Measurements from ENCODE around the gene DYRK2.

Gene DYRK2

DNA sequence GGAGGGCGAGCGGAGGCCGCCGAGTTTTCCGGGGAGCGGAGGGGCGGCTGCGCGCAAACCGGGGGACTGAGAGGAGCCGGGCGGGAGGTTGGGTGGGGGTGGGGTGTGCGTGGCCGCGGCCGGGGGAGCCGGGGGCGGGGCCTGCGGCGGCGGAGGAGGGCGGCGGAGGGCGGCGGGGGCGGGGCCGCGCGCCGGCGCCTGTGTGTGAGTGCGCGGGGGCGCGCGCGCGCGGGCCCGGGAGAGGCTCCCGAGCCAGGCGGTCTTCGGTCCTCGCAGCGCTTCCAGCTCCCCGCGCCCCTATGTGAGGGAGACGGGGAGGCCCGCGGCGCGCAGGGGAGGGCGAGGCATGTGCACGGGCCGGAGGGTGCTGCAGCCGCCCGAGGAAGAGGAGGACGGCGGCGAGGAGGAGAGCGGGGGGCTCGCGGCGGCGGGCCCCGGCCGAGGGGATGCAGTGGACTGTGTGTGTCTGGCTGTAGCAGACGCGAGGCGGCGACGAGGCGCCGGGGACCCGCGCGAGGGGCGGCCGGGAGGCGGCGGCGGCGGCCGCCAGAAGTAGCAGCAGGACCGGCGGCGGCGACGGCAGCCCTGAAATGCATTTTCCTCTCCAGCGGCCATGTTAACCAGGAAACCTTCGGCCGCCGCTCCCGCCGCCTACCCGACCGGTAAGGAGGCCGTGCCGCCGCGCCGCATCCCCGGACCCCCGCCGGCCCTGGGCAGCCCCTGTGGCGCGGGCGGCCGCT is at the start of gene DYRK2:
Gene DYRK2, plus strand, starts transcription at position 225 of the 740 bp plus-strand sequence. Its CDS starts 389 bp downstream, at position 614.
- DNase-seq (ENCODE audit: low spot score): peak; percentile 86

DNA sequence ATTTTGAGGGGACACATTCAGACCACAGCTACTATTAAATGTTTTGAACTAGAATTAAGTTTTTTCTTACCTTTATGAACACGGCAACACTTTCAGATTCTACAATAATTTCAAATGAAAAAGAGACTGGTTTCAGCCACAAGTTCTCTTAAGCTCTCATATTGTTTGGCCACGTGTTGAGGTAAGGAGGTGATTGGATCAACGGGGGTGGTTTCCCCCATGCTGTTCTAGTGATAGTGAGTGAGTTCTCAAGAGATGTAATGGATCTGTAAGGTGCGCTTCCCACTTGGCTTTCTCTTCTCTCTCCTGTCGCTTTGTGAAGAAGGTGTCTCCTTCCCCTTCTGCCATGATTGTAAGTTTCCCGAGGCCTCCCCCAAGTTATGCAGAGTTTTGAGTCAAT is 48.9 kb upstream of the DYRK2 start:
- DNase-seq (ENCODE audit: low spot score): no peak

DNA sequence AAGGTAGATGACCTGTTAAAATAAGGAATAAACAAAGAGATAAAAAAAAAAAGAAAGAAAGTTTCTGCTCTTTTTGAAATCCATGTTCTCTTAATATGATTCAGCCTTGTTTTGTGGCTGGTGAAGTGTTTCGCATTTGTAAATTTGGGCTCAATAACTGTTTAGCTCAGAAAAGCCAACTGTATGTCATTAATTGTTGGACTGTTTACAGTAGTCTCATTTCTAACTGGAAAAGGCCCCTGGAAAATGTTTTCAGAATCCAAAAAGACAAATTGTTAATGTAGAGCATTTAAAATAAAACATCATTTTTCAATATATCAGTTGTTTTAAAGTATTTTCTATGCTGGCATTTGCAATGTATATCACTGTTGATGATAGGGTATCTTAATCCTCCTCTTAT is 47.4 kb upstream of the DYRK2 start:
- no peak for DNase-seq (ENCODE audit: low spot score)

DNA sequence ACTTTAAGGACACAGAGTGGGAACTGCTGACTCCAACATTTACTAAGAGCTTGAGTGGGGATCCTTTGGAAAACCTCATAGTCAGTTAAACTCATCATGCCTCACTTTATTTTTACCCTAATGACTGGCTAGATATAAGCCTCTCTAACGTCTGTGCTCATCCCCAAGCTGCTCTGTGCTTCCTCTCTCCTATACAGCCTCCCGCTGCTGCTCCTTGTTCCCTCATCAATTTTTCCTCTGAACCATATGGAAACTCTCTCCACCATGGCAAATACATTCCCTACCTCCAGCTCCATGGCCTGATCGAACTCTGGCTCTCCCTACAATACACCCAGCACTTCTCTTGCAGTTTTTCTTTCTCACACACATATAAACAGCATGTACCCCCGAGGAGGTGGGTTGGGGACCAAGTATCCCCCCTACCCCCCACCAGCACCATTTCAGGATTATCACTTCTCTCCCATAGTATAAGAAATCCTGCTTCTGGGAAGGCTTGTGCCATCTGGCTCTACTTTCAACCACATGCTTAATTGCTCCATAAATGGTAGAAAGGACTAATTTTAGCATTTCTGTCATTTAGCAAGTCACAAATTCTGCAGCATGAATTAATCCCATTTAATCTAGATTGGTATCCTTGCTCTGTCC is 39.2 kb upstream of the DYRK2 start:
- DNase-seq (ENCODE audit: low spot score): no peak

DNA sequence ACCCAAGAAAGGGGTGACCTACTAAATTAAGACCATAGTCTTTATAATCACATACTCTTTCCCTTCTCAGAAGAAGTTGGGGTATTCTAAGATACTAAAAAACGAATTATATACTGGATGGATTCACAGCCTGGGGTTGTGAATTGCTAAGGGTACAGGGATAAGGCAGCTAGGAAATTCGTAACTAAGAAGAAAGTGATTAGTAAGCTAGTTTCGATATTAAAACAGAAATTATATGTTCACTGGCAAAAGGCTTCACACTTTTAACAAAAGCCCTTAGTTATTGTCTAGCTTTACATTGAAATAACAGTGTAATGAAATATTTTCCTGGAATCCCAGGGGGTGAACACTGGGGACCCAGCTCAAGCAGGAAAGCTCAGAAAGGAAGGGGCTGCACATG is 35.5 kb upstream of the DYRK2 start:
- no peak for DNase-seq (ENCODE audit: low spot score)

DNA sequence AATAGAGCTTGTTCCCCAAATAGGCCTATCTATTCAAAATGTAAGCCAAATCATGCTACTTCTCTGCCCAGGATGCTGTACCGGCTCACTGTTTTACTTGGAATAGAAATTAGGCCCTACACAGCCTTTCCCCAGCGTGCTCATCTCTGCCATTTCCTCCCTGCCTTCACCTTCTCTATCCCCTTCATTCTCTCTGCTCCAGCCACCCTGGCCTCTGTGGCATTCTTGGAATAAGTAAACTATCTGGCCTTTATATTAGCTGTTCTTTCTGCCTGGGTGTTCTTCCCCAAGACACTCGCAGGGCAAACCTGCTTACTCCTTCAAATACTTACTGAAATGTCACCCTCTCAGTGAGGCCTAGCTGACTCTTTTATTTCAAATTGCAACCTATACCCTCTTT is 30.9 kb upstream of the DYRK2 start:
- peak; percentile 40 for DNase-seq (ENCODE audit: low spot score)

DNA sequence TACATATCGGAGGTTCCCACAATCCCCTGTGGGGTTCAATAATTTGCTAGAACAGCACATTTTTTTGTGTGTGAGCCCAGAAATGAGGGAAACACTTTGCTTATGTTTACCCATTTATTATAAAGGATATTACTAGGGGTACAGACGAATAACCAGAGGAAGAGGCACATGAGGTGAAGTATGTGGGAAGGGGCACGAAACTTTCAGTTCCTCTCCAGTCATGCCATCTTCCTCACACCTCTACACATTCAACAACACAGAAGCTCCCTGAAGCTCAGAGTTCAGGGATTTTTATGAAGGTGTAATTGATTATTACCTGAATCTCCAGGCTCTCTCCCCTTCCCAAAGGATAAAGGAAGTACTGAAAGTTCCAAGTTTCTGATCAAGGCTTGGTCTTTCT is 30.2 kb upstream of the DYRK2 start:
- no peak for DNase-seq (ENCODE audit: low spot score)

DNA sequence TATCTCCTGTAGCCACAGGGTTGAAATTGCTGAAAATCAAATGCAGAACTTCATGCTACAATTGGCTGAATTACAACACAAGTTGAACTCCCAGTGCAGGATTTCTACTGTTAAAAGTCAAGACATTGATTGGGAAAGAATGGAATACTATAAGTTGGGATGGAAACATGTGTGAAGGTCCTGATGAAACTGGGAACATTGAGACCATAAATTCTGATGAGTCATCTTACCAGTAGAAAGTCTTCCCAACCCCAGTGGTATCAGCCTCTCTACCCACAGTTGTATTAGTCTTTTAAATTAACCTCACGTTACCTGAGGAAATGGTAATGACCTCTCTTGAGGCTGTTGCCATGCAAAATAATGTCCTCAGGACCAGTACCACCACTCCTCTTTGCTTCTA is 27.4 kb upstream of the DYRK2 start:
- DNase-seq (ENCODE audit: low spot score): no peak

DNA sequence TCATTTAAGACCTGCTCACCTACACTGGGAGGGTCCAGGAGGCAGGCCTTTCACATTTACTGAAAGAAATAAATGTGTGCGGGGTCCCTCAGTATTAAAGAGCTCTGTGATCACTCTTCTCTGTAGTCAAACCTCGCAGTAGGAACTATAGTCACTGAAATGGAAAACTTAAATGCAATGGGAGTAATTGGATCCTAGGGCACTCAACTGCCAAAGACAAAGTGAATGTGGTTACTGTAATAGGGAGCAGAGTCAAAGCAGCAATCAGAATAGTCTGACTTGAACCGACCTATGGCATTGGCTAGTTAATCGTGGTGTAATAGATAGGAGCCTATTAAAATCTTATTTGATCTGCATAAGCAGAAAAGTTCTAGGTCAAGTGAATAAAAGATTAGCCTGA is 26.6 kb upstream of the DYRK2 start:
- DNase-seq (ENCODE audit: low spot score): no peak

DNA sequence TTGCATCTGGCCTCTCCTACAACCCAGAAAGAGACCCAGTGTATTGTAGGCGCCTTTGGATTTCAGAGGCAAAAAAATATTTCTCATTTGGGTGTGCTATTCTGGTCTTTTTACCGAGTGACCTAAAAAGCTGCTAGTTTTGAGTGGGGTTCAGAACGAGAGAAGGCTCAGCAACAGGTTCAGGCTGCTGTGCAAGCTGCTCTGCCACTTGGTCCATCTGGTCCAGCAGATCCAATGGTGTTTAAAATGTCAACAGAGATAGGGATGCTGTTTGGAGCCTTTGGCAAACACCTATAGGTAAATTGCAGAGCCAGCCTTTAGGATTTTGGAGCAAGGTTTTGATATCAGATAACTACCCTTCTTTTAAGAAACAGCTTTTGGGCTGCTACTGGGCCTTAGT is 25.3 kb upstream of the DYRK2 start:
- DNase-seq (ENCODE audit: low spot score): no peak

DNA sequence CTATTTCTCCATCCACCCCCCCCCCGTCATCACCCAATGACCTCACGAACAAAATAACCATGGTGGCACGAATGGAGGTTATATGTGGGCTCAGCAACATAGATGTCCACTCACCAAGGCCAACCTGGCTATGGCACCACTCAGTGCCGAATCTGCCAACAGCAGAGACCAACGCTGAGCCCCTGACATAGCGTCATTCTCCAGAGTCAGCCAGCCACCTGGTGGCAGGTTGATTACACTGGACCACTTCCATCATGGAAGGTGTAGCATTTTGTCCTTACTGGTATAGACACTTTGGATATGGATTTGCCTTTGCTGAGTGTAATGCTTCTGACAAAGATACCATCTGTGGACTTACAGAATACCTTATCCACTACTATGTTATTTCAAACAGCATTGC is 24.2 kb upstream of the DYRK2 start:
- DNase-seq (ENCODE audit: low spot score): no peak

DNA sequence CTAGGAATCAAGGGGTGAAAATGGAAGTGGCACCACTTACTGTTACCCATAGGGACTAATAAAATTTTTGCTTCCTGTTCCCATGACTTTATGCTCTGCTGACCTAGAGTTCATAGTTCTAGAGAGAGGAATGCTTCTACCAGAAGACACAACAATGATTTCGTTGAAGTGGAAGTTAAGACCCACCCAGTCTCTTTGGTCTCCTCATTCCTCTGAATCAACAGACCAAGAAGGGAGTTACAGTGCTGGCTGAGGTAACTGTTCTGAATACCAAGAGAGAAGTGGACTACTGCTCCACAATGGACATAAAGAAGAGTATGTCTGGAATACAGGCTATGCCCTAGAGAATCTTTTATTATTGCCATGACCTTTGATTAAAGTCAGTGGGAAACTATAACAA is 23.5 kb upstream of the DYRK2 start:
- peak; percentile 97 for DNase-seq (ENCODE audit: low spot score)

DNA sequence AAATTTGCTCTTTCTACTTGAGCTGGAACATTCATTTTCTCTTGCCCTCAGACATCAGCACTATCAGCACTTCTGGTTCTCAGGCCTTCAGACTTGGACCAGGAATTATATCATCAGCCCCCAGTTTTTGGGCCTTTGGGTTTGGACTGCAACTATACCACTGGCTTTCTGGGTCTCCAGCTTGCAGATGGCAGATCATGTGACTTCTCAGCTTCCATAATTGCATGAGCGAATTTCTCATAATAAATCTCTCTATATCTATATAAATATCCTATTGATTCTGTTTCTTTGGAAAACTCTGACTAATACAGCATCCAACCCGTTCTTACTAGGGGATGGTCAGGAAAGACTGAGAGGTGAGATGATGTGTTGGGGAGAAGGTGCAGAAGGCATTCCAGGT is 22.4 kb upstream of the DYRK2 start:
- no peak for DNase-seq (ENCODE audit: low spot score)

DNA sequence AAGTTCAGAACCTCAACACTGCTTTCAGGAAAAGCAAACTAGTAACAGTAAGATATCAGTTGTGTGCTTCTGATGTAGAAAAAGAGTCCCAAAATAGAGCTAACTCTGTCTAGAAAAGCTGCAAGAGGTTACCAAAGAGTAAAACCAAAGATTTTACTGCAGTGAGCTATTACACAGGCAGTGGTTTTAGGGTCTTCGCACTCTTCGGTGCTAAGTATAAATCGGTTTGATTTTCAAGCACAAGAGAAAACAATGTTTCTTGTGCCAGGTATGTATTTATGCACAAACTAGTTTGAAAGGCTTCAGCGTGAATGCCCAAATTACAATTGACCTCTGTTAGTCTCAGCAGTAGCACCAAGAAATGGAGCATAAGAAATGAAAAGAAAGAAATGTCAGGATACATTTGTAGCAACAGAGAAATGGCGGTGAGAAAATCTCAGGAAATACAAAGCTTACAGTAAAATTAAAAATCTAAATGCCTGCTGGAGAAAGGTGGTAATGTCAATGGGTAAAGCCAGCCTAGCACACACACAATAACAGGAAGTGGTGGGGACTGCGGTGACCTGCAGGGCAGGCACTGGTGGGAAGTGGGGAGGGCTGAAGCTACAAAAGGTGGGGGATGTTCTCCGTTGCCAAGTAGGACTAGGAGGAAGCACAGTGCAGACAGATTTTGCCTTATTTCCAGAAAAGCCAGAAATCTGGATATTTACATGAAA is 18.0 kb upstream of the DYRK2 start:
- peak; percentile 71 for DNase-seq (ENCODE audit: low spot score)

DNA sequence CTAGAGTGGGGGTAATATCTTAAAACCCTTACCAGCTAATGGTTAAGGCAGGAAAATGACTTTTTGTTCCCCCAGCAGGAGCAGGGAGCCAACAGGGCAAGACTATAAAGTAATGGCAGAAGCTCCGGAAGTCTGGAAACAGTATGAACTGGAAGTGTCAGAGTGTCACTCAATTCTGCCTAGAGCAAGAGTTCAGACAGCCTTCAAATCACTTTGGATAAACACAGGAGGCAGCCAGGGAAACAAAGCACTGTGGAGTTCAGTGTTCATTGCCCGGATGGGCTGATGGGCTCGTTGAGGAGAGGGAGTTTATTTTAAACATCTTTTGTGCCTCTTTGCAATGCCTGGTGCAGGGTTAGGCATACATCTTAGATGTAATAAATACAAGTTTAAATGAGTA is 16.5 kb upstream of the DYRK2 start:
- no peak for DNase-seq (ENCODE audit: low spot score)

DNA sequence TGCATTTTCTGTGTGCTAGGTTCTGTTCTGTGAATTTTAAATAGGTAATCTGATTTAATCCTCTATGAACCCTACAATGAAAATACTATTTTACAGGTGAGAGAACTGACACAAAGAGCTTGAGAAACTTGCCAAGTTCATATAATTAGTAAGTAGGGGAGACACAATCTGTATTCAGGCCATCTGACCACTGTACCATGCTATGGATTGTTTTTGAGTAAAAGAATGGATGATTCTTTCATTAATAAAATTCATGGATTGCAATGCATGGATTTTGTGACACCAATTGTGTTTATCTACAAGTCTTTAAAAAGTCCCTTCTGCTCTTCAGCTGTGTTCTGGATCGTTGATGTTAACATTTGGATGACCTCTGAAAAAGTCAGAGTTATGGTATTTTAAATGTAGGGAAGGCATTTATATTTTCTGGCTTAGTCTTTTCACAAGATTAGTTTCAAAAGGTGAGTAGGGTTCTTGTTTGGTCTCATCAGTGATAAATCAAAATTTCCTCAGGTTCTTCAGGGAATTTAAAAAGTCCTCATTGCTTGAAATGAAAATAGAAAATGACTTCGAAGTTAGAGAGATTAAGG is 15.4 kb upstream of the DYRK2 start:
- no peak for DNase-seq (ENCODE audit: low spot score)

DNA sequence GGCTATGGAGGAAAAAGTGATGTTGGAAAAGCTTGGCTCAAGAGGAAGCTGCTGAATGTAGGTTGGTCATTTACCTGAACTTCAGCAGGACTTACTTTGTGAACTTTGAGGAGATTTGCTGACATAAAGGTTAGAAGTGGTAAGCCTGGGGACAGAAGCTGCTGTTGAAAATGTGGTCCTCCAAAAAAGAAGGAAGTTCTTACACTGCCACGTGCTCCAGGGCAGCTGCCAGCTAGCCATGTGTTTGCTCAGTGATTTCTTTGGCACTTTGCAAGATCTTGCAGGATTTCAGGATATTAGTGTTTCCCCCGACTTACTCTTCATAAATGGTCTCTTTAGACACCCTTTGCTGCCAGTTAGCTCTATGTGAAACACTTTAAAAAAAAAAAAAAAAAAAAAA is 14.8 kb upstream of the DYRK2 start:
- DNase-seq (ENCODE audit: low spot score): no peak

DNA sequence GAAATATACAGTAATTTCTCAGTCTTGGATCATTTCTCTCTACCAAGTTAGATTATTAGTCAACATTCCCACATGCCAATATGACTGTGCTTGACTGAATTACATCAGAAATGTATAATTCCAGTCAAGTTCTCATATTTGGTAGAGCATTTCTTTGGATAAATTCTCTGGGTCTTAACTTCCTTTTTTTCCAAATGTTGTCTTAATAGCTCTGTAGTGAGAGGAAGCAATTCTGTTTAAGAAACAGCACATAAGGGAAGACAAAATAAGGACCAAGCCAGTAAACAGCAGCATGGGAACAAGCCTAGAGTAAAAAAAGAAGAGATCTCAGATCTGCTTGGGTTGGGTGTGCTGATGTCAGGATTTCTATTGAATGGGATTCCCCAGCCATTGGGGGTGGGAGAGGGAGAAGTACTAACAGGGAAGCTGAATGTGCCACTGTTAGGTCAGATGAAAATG is 14.2 kb upstream of the DYRK2 start:
- DNase-seq (ENCODE audit: low spot score): no peak

DNA sequence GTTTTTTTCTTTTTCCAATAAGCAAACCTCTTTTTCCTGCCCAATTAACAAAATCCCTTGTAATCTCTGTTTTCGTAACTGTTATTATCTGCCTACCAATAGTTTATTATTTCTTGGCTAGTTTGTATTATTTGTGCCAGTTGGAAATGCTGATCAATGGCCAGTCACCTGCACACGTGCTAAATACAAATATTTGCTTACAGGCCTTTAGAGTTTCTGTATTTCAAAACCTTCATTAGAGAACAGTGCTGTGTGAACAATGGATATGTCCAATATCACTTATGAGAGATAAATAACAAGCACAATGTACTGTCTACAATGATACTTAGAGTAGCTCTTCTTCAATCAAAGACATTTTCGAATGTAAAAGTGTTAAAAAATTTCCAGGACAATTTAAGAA is 10.8 kb upstream of the DYRK2 start:
- no peak for DNase-seq (ENCODE audit: low spot score)

DNA sequence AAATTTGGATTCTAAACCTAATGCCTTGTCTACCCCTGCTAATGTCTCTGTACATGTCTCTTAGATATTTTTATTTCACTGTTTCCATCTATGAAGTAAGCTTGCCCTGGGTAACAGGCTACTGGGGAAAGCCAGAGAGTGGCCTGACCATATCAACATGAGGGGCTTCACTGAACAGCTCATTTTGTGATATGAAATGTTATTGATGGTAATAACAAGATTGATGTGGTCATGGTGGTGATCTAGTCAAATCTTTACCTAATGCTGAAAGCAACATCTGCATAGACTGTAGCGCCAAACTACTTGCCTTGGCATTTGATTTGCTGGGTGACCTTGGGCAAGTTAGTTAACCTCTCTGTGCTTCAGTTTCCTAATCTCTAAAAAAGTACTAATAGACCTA is 9.9 kb upstream of the DYRK2 start:
- no peak for DNase-seq (ENCODE audit: low spot score)

DNA sequence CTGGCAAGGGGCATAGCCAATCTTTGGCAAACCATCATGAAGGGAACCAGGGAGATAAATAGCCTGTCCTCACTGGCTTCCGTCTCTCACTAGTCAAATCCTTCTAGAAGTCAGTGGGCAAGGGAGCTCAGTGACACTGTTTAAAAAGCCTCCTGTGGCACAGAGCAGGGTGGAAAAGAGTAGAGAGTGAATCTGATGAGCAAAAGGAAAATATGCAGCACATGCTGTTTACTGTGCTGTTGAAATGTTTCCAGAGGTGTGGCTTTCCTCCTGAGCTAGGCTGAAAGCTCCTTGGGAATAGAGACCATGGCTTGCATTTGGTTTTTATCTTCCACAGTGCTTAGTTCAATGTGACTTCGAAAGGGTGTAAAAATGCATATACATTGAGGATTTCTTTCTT is 7.7 kb upstream of the DYRK2 start:
- DNase-seq (ENCODE audit: low spot score): no peak

DNA sequence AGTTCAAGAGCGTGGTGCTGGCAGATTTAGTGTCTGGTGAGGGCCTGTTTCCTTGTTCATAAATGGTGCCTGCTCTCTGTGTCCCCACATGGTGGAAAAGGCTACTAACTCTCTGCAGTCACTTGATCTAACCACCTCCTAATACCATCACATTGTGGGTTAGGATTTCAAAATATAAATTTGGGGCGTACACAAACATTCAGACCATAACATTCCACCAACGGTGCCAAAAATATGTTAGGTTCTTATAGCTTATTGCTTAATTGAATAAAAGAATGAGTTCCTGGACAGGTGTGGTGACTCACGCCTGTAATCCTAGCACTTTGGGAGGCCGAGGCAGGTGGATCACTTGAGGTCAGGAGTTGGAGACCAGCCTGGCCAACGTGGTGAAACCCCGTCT is 3.4 kb upstream of the DYRK2 start:
- DNase-seq (ENCODE audit: low spot score): no peak

DNA sequence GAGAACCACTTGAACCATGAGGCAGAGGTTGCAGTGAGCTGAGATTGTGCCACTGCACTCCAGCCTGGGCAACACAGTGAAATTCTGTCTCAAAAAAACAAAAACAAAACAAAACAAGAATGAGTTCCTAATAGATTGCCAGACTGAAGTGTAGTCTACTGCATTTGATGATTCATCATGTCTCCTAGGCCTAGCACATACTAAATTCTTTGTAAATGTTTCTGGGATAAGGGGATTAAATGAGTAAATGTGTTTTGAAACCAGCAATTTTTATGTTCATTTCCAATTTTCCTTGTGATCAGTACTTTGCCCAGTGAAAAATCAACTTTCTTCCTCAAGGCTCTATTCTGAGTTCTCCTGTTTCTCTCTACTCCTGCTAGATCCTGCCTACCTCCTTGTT is 2.9 kb upstream of the DYRK2 start:
- DNase-seq (ENCODE audit: low spot score): peak; percentile 51
